SK-N-MC (cell line): ENCODE measurements around the gene BPHL.
A peak's percentile ranks its signal among the peaks of the same experiment; 100 is the strongest.

Experiments used
- DNase-seq: peaks from one replicate; pipeline ENCODE4 v3.0.0-alpha.2; 2011; ENCODE audit warnings: low read depth, low spot score
- H3K27ac ChIP-seq: fragments of 200-600 bp; sonication (generic); 2 replicates; pipeline ENCODE4 v1.5.1; 2016; ENCODE audit warnings: mixed run types
- H3K36me3 ChIP-seq: fragments of 200-600 bp; sonication (generic); 2 replicates; pipeline ENCODE4 v1.6.1; 2017; ENCODE audit warnings: antibody characterized with exemption, low read length, mixed read lengths; ENCODE audit not compliant: insufficient read depth
- H3K4me3 ChIP-seq: fragments of 200-600 bp; sonication (generic); 2 replicates; pipeline ENCODE4 v1.5.1; 2016
- H3K9ac ChIP-seq: fragments of 200-600 bp; sonication (generic); 2 replicates; pipeline ENCODE4 v1.8.0; 2017; ENCODE audit warnings: mixed run types, mixed read lengths; ENCODE audit not compliant: insufficient read length
- H3K9me3 ChIP-seq: fragments of 200-600 bp; sonication (generic); 2 replicates; pipeline ENCODE4 v1.6.1; 2017; ENCODE audit warnings: low read depth, mild to moderate bottlenecking, antibody characterized with exemption, low read length, moderate library complexity, mixed read lengths
- EZH2 ChIP-seq: fragments of 200-600 bp; sonication (generic); IDR thresholded peaks from one replicate; pipeline ENCODE4 v1.6.1; 2017; ENCODE audit warnings: antibody characterized with exemption
- FOXP2 ChIP-seq: optimal IDR thresholded peaks from 2 replicates; pipeline ENCODE3; 2011; ENCODE audit warnings: mild to moderate bottlenecking, moderate library complexity; ENCODE audit not compliant: insufficient read depth; ENCODE audit errors: extremely low read length, control extremely low read depth
- POLR2AphosphoS5 ChIP-seq: IDR thresholded peaks from 2 replicates; pipeline ENCODE4 v1.6.1; 2012; ENCODE audit warnings: mild to moderate bottlenecking, low read depth, low read length, borderline replicate concordance

BPHL gene

DNA sequence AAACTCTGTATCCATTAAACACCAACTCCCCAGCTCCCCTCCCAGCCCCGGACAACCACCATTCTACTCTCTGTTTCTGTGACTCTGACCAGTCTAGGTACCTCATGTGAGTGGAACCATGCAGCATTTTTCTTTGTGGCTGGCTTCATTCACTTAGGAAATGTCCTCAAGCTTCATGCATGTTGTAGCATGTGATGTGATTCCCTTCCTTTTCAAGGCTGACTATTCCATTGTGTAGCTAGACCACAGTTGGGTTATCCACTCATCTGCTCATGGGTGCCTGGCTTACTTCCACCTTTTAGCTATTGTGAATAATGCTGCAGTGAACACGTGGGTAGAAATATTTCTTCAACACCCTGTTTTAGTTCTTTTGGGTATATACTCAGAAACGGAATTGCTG lies 8.8 kb upstream of the BPHL start:
- Histone ChIP-seq H3K9me3 (no peaks in the 10 kb centered on the region), H3K36me3 (peaks cover 19% of the 10 kb centered on the region; the same call in 1 of the 2 replicates), H3K27ac (no peak overlapping the region), H3K4me3 (no peak overlapping the region), H3K9ac (no peak overlapping the region)
- TF ChIP-seq FOXP2 (no peak), POLR2AphosphoS5 (no peak), EZH2 (no peak)
- DNase-seq: no peak

DNA sequence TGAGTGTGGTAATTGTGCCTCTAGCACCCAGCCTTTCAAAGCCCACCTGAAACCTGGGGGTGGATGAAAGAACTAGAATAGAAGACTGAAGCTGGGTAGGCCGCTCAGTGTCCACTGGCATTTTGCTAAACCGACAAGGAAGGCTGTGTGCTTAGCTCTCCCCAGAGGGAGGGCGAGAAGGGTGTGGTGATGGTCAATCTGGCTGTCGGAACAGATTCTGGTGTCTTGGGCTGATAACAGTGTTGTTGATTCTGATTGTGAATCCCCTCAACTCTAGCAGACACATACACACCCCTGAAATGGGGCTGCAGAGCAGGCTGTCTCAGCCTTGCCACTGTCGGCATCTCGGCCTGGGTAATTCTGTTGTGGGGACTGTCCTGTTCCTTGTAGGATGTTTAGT lies 4.1 kb upstream of the BPHL start:
- Histone ChIP-seq H3K9ac (no peak overlapping the region), H3K9me3 (no peaks in the 10 kb centered on the region), H3K27ac (peak overlapping the region; percentile 6; the same call in 1 of the 2 replicates), H3K4me3 (no peak overlapping the region), H3K36me3 (peaks cover 5% of the 10 kb centered on the region; the same call in 1 of the 2 replicates)
- TF ChIP-seq FOXP2: no peak
- TF ChIP-seq POLR2AphosphoS5: no peak
- no peak for TF ChIP-seq EZH2
- DNase-seq: no peak

DNA sequence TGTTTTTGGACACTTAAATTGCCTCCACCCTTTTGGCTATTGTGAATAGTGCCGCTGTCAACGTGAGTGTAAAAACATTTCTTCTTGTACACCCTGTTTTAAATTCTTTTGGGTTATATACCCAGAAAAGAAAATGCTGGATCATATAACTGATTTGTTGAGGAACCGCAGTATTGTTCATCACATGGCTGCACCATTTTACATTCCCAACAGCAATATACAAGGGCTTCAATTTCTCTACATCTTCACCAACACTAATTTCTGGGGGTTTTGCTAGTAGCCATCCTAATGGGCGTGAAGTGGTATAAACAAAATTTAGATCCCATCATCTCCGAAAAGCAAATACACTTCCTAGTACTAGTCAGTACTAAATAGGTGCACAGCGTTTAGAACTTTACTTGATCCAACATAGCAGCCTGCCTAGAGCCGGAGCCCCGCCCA lies 579 bp upstream of the BPHL start:
- H3K36me3 ChIP-seq: no peaks in the 10 kb centered on the region
- H3K9me3 ChIP-seq: no peaks in the 10 kb centered on the region
- H3K4me3 ChIP-seq: peak overlapping the region; percentile 99
- TF ChIP-seq FOXP2 (no peak), EZH2 (no peak), POLR2AphosphoS5 (no peak)
- no peak for DNase-seq
- peak overlapping the region; percentile 86 for H3K27ac ChIP-seq
- H3K9ac ChIP-seq: peak overlapping the region; percentile 84

DNA sequence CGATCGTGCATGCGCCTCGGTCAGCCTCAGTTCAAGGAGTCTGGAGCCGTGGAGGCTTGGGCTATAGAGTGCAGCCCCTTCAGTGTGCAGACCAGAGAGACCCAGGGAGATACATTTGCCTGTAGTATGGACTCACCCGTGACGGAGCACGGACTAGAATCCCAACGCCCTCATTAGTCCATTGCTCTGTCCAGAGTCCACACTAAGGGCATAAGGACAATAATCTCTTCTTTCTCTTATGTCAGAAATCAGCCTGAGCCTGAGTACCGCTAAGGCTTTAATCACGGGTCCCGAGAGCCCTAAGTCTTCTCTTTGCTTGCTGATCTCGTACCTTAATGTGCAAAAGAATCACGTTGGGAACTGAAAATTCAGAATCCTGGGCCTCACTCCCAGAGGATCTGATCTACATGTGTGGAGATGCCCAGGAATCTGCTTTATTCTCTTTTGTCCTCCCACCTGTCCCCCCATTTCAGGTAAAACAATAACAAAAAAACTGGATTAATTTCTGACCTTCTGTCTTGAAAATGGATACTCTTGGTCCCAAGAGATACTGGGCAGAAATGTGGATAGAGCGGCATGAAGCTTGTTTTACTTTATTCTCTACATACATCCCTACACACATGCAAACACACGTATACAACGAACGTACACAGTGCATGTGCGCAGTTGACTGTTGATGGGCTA lies 671 bp downstream of the BPHL start:
- no peak for TF ChIP-seq POLR2AphosphoS5
- no peak for TF ChIP-seq FOXP2
- TF ChIP-seq EZH2: no peak
- Histone ChIP-seq H3K4me3 (peak overlapping the region; percentile 99), H3K36me3 (no peaks in the 10 kb centered on the region), H3K9ac (peak overlapping the region; percentile 84), H3K27ac (no peak overlapping the region), H3K9me3 (no peaks in the 10 kb centered on the region)
- no peak for DNase-seq

DNA sequence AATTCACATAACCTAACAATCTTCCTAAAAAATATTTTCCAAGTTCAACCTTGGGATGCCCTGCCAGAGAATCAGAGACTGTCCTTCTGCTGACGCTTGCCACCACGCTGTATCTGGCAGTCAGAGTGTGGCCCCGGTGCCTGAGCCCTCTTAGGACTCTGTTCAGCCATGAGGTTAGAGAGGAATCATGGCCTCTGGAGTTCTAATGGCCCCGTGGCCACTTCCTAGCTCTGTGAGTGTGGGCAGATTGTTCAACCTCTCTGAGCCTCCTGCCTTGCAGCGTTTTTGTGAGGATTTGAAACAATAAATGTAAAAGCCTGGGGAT lies 2.2 kb downstream of the BPHL start:
- TF ChIP-seq EZH2 (no peak), FOXP2 (no peak), POLR2AphosphoS5 (no peak)
- DNase-seq: no peak
- Histone ChIP-seq H3K36me3 (no peaks in the 10 kb centered on the region), H3K9ac (no peak overlapping the region), H3K9me3 (no peaks in the 10 kb centered on the region), H3K27ac (no peak overlapping the region), H3K4me3 (no peak overlapping the region)

- Histone ChIP-seq H3K36me3 (no peaks in the 10 kb centered on the region), H3K9me3 (no peaks in the 10 kb centered on the region), H3K27ac (no peak overlapping the region), H3K9ac (no peak overlapping the region), H3K4me3 (no peak overlapping the region)
- TF ChIP-seq POLR2AphosphoS5: no peak
- TF ChIP-seq FOXP2: no peak
- no peak for TF ChIP-seq EZH2
- no peak for DNase-seq
Measured at GRCh38 chr6:3122823-3123182, 4.3 kb downstream of the BPHL start.

DNA sequence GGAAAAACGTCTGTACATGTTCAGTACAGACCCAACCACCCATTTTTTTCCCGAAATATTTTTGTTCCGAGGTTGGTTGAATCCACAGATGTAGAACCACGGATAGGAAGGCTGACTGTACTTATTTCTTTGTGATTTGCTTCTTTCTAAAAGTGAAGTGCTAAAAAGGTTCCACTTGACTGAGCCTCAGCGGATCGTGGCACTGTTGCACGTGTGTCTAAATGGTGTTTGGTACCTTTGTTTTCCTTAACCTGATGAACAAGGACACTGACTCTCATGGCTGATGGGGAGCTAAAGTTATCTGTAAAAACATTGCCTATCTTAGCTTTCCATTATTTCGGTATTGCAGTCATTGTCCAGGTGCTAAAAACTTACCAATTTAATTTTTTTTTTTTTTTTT lies 6.2 kb downstream of the BPHL start:
- H3K27ac ChIP-seq: no peak overlapping the region
- no peak for DNase-seq
- H3K4me3 ChIP-seq: no peak overlapping the region
- TF ChIP-seq POLR2AphosphoS5 (no peak), FOXP2 (no peak), EZH2 (no peak)
- H3K9ac ChIP-seq: peak overlapping the region; percentile 20
- peaks cover 8% of the 10 kb centered on the region; the same call in 1 of the 2 replicates for H3K36me3 ChIP-seq
- no peaks in the 10 kb centered on the region for H3K9me3 ChIP-seq

GRCh38 chr6:3125815-3126214 lies 7.3 kb downstream of the BPHL start:
- H3K36me3 ChIP-seq: peaks cover 8% of the 10 kb centered on the region; the same call in 1 of the 2 replicates
- no peak for DNase-seq
- H3K9me3 ChIP-seq: no peaks in the 10 kb centered on the region
- no peak overlapping the region for H3K27ac ChIP-seq
- peak overlapping the region; percentile 35 for H3K9ac ChIP-seq
- TF ChIP-seq POLR2AphosphoS5 (no peak), FOXP2 (no peak), EZH2 (no peak)
- no peak overlapping the region for H3K4me3 ChIP-seq
